ENCODE measurements around the gene CDC16. TPM values are rescaled to one million over a fixed set of nuclear protein-coding genes. Genes with fewer than 3 reads are reported as not detected.
"Not testable (repeated sequence)": the region's sequence is repeated elsewhere in the genome, so short reads cannot be mapped to it uniquely, and the experiment has no call there.

CDC16 gene
- total RNA-seq, result 10 to 100 TPM; 45.7 to 66.4 (median 55.0) TPM

GRCh38 chr13:114234645-114235421 lies at the start of gene CDC16:
CDC16 (plus strand) TSS chr13:114234897; CDS start chr13:114235085, 188 bp downstream.
- peak; percentile 79 for DNase-seq (ENCODE audit: low spot score)
- no peak for TF ChIP-seq CTCF (IDR thresholded peaks at IDR 0.05)
- peak; percentile 94 for ATAC-seq (ENCODE audit: low FRiP score)

- ATAC-seq (ENCODE audit: low FRiP score), result peak; percentile 28
- TF ChIP-seq CTCF (IDR thresholded peaks at IDR 0.05), result no peak
- DNase-seq (ENCODE audit: low spot score), result no peak
These were observed 49.3 kb upstream of the CDC16 start for GRCh38 chr13:114185182-114185971.

GRCh38 chr13:114194853-114195252 lies 39.8 kb upstream of the CDC16 start:
- no peak for TF ChIP-seq CTCF (IDR thresholded peaks at IDR 0.05)
- DNase-seq (ENCODE audit: low spot score), result no peak
- ATAC-seq (ENCODE audit: low FRiP score), result no peak

GRCh38 chr13:114196629-114197028 lies 38.1 kb upstream of the CDC16 start:
- TF ChIP-seq CTCF (IDR thresholded peaks at IDR 0.05), result no peak
- no peak for ATAC-seq (ENCODE audit: low FRiP score)
- no peak for DNase-seq (ENCODE audit: low spot score)

- no peak for TF ChIP-seq CTCF (IDR thresholded peaks at IDR 0.05)
- DNase-seq (ENCODE audit: low spot score), result no peak
- no peak for ATAC-seq (ENCODE audit: low FRiP score)
These were observed 36.1 kb upstream of the CDC16 start for GRCh38 chr13:114198556-114198955.

- ATAC-seq (ENCODE audit: low FRiP score); DNase-seq (ENCODE audit: low spot score): not testable (repeated sequence)
These were observed 35.2 kb upstream of the CDC16 start for GRCh38 chr13:114199526-114199925.

GRCh38 chr13:114199954-114200353 lies 34.7 kb upstream of the CDC16 start:
- no peak for DNase-seq (ENCODE audit: low spot score)
- no peak for TF ChIP-seq CTCF (IDR thresholded peaks at IDR 0.05)
- ATAC-seq (ENCODE audit: low FRiP score), result no peak

All from omental fat pad (tissue), 4 donors.